Activated gamma-delta T cell treated with Interleukin-2 at 50 U/mL for 16 hours (primary cell): ENCODE measurements around the gene BPI.
"Not testable (repeated sequence)": the region's sequence is repeated elsewhere in the genome, so short reads cannot be mapped to it uniquely, and the experiment has no call there.

Source experiments
- DNase-seq: peaks from one replicate; pipeline ENCODE4 v3.0.0-alpha.2; 2020

The BPI gene

GRCh38 chr20:38306379-38306778 lies 2.4 kb downstream of the BPI start:
- DNase-seq, result no peak

GRCh38 chr20:38307371-38308046 lies 3.6 kb downstream of the BPI start:
- DNase-seq, result no peak

GRCh38 chr20:38308047-38308438 lies 4.1 kb downstream of the BPI start:
- DNase-seq, result no peak

- no peak for DNase-seq
Measured at GRCh38 chr20:38308447-38308846, 4.5 kb downstream of the BPI start.

GRCh38 chr20:38311091-38311490 lies 7.1 kb downstream of the BPI start:
- DNase-seq, result no peak

GRCh38 chr20:38311491-38311890 lies 7.5 kb downstream of the BPI start:
- DNase-seq, result no peak

- no peak for DNase-seq
Measured at GRCh38 chr20:38313676-38314075, 9.7 kb downstream of the BPI start.

- DNase-seq, result not testable (repeated sequence)
Measured at GRCh38 chr20:38314350-38314749, 10.4 kb downstream of the BPI start.

GRCh38 chr20:38315290-38315966 lies 11.5 kb downstream of the BPI start:
- DNase-seq, result no peak

GRCh38 chr20:38316341-38316740 lies 12.4 kb downstream of the BPI start:
- no peak for DNase-seq

GRCh38 chr20:38317422-38317821 lies 13.5 kb downstream of the BPI start:
- DNase-seq, result no peak

- DNase-seq, result no peak
Measured at GRCh38 chr20:38320221-38320620, 16.3 kb downstream of the BPI start.

GRCh38 chr20:38321959-38322598 lies 18.1 kb downstream of the BPI start:
- no peak for DNase-seq

GRCh38 chr20:38324159-38324558 lies 20.2 kb downstream of the BPI start:
- no peak for DNase-seq

GRCh38 chr20:38325167-38325566 lies 21.2 kb downstream of the BPI start:
- DNase-seq, result no peak

- no peak for DNase-seq
Measured at GRCh38 chr20:38325905-38326304, 21.9 kb downstream of the BPI start.

GRCh38 chr20:38326309-38326708 lies 22.4 kb downstream of the BPI start:
- no peak for DNase-seq

- DNase-seq, result no peak
Measured at GRCh38 chr20:38330638-38331037, 26.7 kb downstream of the BPI start.

- DNase-seq, result no peak
Measured at GRCh38 chr20:38331245-38331644, 27.3 kb downstream of the BPI start.

GRCh38 chr20:38331814-38332213 lies 27.9 kb downstream of the BPI start:
- no peak for DNase-seq

GRCh38 chr20:38334016-38334415 lies 30.1 kb downstream of the BPI start:
- DNase-seq, result no peak

GRCh38 chr20:38336726-38337125 lies 32.8 kb downstream of the BPI start:
- DNase-seq, result no peak

GRCh38 chr20:38337561-38338140 lies 33.7 kb downstream of the BPI start:
- no peak for DNase-seq
